HEK293T (cell line): ENCODE results near the gene CNDP1.

Experiments
- CTCF ChIA-PET: fragments of 350-600 bp; formaldehyde crosslinking; extraction: SDS; loops from one replicate; lab custom pipeline; 2021; ENCODE audit warnings: antibody characterized with exemption, inconsistent platforms; lab: Yijun Ruan, JAX
- POLR2A ChIA-PET: fragments of 350-600 bp; formaldehyde crosslinking; extraction: SDS; loops from one replicate; lab custom pipeline; 2020; ENCODE audit warnings: antibody characterized with exemption, inconsistent platforms; lab: Yijun Ruan, JAX
- DNase-seq: peaks from one replicate; pipeline ENCODE4 v3.0.0; 2012; ENCODE audit warnings: mixed read lengths; ENCODE audit errors: extremely low spot score
- ARNT ChIP-seq: fragments of 450-650 bp; IDR thresholded peaks from 2 replicates; pipeline ENCODE4 v1.6.1; 2017; ENCODE audit warnings: mild to moderate bottlenecking
- BHLHE40 ChIP-seq: fragments of 450-650 bp; IDR thresholded peaks from 2 replicates; pipeline ENCODE4 v1.6.1; 2016; ENCODE audit warnings: mild to moderate bottlenecking, moderate library complexity, borderline replicate concordance
- CTBP1 ChIP-seq: fragments of 450-650 bp; IDR thresholded peaks from 2 replicates; pipeline ENCODE4 v1.6.1; 2016; ENCODE audit warnings: borderline replicate concordance
- ELF4 ChIP-seq: fragments of 450-650 bp; IDR thresholded peaks from 2 replicates; pipeline ENCODE4 v1.6.1; 2017; ENCODE audit warnings: antibody characterized with exemption
- FOXA1 ChIP-seq: fragments of 450-650 bp; IDR thresholded peaks from 2 replicates; pipeline ENCODE4 v1.6.1; 2016; ENCODE audit warnings: mild to moderate bottlenecking
- FOXK2 ChIP-seq: fragments of 450-650 bp; IDR thresholded peaks from 2 replicates; pipeline ENCODE4 v1.6.1; 2016; ENCODE audit warnings: mild to moderate bottlenecking
- FOXM1 ChIP-seq: fragments of 450-650 bp; IDR thresholded peaks from 2 replicates; pipeline ENCODE4 v1.6.1; 2017; ENCODE audit warnings: mild to moderate bottlenecking, borderline replicate concordance
- HDGF ChIP-seq: fragments of 450-650 bp; IDR thresholded peaks from 2 replicates; pipeline ENCODE4 v1.6.1; 2017; ENCODE audit warnings: antibody characterized with exemption, borderline replicate concordance
- L3MBTL2 ChIP-seq: fragments of 450-650 bp; conservative IDR thresholded peaks from 2 replicates; pipeline ENCODE4 v1.6.1; 2016; ENCODE audit warnings: mild to moderate bottlenecking
- LEF1 ChIP-seq: fragments of 450-650 bp; IDR thresholded peaks from 2 replicates; pipeline ENCODE4 v1.6.1; 2017; ENCODE audit warnings: mild to moderate bottlenecking, borderline replicate concordance
- NFRKB ChIP-seq: fragments of 450-650 bp; IDR thresholded peaks from 2 replicates; pipeline ENCODE4 v1.6.1; 2016; ENCODE audit warnings: mild to moderate bottlenecking, moderate library complexity
- SP1 ChIP-seq: fragments of 450-650 bp; IDR thresholded peaks from 2 replicates; pipeline ENCODE4 v1.6.1; 2017
- SUZ12 ChIP-seq: fragments of 450-650 bp; IDR thresholded peaks from 2 replicates; pipeline ENCODE4 v1.6.1; 2016; ENCODE audit warnings: mild to moderate bottlenecking
- TARDBP ChIP-seq: fragments of 450-650 bp; IDR thresholded peaks from 2 replicates; pipeline ENCODE4 v1.6.1; 2016
- ZNF384 ChIP-seq: fragments of 450-650 bp; IDR thresholded peaks from 2 replicates; pipeline ENCODE4 v1.6.1; 2016
- TF ChIP-seq, protein P1 (sequence below): fragments of 450-650 bp; IDR thresholded peaks from 2 replicates; pipeline ENCODE4 v1.6.1; 2016

Gene CNDP1

DNA sequence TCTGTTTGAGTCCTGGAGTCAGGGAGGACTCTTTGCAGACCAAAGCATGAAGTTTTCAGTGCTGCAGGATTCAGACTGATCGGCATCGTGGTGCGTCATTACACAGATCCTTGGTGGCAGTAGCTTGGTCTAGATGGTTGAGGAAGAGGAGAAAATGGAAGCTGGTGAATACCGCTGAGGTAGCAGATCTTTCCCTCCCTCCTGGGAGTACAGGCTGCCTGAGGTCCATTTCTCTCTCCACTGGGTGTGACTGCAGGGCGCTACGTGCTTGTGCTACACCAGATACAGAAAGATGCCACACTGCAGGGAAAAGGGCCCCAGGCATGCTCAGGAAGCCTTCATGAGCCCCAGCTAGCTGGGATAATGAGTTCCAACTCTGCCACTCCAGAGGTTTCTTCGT, 3.3 kb upstream of the CNDP1 start:
- no peak for DNase-seq
- POLR2A ChIA-PET = no interaction called here
- CTCF ChIA-PET = no interaction called here
- TF ChIP-seq SP1 = no peak
- no peak for TF ChIP-seq ARNT
- TF ChIP-seq HDGF = no peak
- no peak for TF ChIP-seq FOXM1
- TF ChIP-seq ELF4 = no peak
- TF ChIP-seq L3MBTL2 = no peak
- no peak for TF ChIP-seq ZNF384
- no peak for TF ChIP-seq TARDBP
- TF ChIP-seq BHLHE40 = no peak
- TF ChIP-seq, protein P1, sequence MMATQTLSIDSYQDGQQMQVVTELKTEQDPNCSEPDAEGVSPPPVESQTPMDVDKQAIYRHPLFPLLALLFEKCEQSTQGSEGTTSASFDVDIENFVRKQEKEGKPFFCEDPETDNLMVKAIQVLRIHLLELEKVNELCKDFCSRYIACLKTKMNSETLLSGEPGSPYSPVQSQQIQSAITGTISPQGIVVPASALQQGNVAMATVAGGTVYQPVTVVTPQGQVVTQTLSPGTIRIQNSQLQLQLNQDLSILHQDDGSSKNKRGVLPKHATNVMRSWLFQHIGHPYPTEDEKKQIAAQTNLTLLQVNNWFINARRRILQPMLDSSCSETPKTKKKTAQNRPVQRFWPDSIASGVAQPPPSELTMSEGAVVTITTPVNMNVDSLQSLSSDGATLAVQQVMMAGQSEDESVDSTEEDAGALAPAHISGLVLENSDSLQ = no peak
- no peak for TF ChIP-seq FOXK2
- TF ChIP-seq SUZ12 = no peak
- TF ChIP-seq FOXA1 = no peak
- no peak for TF ChIP-seq CTBP1
- TF ChIP-seq NFRKB = no peak
- no peak for TF ChIP-seq LEF1

DNA sequence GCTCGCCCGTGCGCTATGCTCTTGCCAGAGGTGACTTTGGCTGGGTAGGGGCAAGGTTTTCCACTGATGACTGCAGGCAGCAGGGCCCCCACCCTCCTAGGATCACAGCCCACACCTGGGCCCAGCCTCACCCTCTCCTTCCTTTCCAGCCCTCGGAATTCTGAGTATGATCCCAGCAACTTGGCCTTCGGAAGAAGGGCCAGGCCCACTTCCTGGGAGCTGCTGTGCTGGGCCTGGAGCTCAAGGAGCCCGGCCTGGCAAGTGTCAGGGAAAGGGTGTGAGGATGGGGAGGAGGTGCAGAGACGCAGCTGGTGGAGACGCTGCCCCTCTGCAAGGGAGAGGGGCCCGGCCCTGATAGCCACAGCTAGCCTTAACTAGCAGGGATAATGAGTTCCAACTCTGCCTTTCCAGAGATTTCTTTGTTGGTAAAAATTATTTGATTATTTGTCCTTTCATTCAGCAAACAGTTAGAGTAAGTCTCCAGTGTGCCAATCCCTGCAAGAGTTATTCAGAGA, 1.7 kb upstream of the CNDP1 start:
- ChIA-PET POLR2A (no interaction called here), CTCF (no interaction called here)
- DNase-seq = no peak
- TF ChIP-seq, protein P1 = no peak
- TF ChIP-seq L3MBTL2 = no peak
- TF ChIP-seq FOXA1 = no peak
- TF ChIP-seq ZNF384 = no peak
- TF ChIP-seq BHLHE40 = no peak
- TF ChIP-seq LEF1 = no peak
- TF ChIP-seq FOXM1 = no peak
- no peak for TF ChIP-seq HDGF
- TF ChIP-seq FOXK2 = no peak
- TF ChIP-seq ARNT = no peak
- TF ChIP-seq ELF4 = no peak
- no peak for TF ChIP-seq NFRKB
- no peak for TF ChIP-seq CTBP1
- TF ChIP-seq TARDBP = no peak
- TF ChIP-seq SP1 = no peak
- TF ChIP-seq SUZ12 = no peak

DNA sequence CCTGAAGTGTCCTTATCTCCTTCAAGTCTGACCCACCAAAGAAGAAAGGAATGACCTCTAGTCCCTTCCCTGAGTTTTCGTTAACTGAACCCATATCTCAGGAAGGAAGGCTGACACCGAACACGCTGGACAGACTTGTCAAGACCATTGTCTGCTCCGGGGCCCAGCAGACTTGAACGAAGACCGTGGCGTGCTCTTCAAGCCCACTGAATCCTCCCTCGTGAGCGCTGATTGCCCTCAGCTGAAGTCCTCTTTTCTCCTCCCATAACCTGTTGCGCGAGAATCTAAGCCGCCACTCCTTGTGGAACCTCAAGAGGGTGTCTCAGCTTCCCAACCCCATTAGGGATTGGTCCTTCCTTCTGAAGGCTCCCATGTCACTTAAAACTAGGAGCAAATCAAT, 634 bp upstream of the CNDP1 start:
- TF ChIP-seq ELF4 = no peak
- no peak for TF ChIP-seq TARDBP
- no peak for TF ChIP-seq BHLHE40
- no peak for TF ChIP-seq ZNF384
- no peak for TF ChIP-seq NFRKB
- TF ChIP-seq FOXM1 = no peak
- no peak for TF ChIP-seq CTBP1
- no peak for TF ChIP-seq FOXA1
- no peak for TF ChIP-seq L3MBTL2
- no peak for TF ChIP-seq SP1
- TF ChIP-seq LEF1 = no peak
- TF ChIP-seq SUZ12 = no peak
- TF ChIP-seq, protein P1 = no peak
- no peak for TF ChIP-seq ARNT
- no peak for DNase-seq
- ChIA-PET POLR2A (no interaction called here), CTCF (interaction anchor here (0.6 kb wide), 1 partner anchor 19 kb away, joined by 3 read pairs; no protein-coding TSS in a partner anchor)

DNA sequence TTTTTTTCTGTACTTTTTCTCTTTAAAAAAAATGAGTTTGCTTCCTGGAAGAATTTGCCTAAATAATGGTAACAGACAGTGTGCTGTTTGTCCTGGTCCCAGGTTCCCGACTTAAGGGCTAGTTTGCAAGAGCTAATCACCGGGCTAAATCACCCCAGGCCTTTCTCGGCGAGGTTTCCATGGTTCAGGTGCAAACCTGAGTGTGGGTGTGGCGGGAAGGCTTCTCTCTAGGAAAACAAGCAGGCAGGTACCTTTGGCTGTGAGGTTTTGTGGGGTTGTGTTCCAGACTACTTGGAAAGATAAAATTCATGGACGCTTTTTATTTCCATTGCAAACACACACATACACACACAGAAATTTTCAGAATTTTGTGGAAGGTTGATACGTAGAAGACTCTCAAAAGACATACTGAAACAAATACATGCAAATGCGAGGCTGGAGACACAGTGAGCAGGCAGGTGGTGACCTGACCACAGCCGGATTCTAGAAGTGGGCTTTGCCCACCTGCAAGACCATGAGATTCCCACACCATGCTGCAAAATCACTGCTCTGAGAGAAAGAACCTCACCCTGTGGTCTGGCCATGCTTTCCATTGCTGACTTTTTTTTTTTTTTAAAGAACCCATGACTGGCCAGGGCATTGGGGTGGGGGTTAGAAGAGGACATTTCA, 815 bp downstream of the CNDP1 start:
- CTCF ChIA-PET = no interaction called here
- DNase-seq = no peak
- POLR2A ChIA-PET = no interaction called here
- TF ChIP-seq FOXM1 = no peak

DNA sequence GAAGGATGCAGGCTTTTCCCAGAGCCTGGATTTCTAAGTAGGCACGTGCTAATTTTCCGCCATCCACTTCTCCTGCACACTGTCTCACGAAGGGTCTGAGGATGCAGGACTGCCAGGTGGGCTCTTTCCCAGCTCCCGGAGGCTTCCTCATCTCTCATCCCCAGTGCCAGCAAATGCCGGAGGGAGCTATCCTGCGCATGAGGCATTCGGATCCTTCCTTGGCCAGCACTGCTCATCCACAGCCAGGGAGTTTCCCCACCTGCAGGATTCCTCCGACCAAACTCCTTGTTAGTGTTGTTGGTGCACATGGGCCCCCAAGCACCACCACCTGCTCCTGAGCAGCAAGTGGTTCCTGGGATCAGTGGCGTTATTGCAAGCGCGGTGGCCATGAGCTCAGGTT, 5.0 kb downstream of the CNDP1 start:
- no peak for TF ChIP-seq ARNT
- TF ChIP-seq LEF1 = no peak
- no peak for TF ChIP-seq BHLHE40
- TF ChIP-seq ELF4 = no peak
- TF ChIP-seq SP1 = no peak
- no peak for TF ChIP-seq FOXA1
- TF ChIP-seq L3MBTL2 = no peak
- TF ChIP-seq FOXM1 = no peak
- TF ChIP-seq FOXK2 = no peak
- TF ChIP-seq CTBP1 = no peak
- no peak for TF ChIP-seq TARDBP
- no peak for TF ChIP-seq ZNF384
- TF ChIP-seq HDGF = no peak
- no peak for DNase-seq
- ChIA-PET POLR2A (no interaction called here), CTCF (no interaction called here)

DNA sequence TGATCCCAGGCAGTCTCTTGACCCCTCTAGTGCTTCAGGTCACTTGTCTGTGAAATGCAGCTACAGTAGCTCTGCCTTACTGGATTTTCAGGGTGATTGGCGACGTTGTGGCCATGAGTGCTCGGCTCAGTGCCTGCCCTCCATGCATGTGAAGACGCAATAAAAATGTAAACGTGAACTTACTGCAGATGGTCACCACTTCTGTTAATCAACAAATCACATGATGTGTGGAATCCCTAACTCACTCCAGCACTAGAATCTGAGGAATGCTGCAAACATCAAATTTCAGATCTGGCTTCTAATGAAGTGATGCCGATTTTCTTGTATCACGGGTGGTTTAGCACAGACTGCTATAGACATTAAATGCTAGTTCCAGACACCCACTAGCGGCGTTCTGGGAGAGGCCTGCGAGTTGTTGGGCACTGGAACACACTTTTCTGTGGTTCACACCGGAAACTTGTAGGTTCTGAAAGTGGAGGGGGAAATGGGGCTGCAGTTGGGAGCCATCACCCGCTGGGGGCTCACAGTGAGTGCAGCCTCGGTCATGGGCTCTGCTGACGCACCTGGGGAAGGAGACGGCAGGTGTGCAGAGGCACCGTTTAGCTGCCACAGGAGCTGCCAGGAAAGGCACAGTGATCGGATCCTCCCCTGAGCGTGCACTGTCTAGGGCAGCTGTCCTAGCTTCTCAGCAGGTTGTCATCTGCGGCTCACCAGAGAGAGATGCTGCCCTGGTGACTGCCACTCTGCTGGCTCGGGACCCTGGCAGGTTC, 6.5 kb downstream of the CNDP1 start:
- DNase-seq = no peak
- CTCF ChIA-PET = no interaction called here
- TF ChIP-seq NFRKB (no peak), ARNT (no peak)
- POLR2A ChIA-PET = no interaction called here
